GM18868 (cell line): ENCODE results near the gene ATP8B1.
"Not testable (repeated sequence)": the region's sequence is repeated elsewhere in the genome, so short reads cannot be mapped to it uniquely, and the experiment has no call there.

ENCODE experiments used
- ATAC-seq: cut with Tn5 transposase; IDR thresholded peaks from one replicate; pipeline ENCODE4 v1.9.1; 2021; ENCODE audit warnings: mild to moderate bottlenecking, moderate library complexity; ENCODE audit not compliant: unreplicated experiment

ATP8B1 gene

GRCh38 chr18:57803103-57803969 lies at the start of gene ATP8B1:
ATP8B1 (minus strand) TSS chr18:57803315; CDS start chr18:57731807, 71,508 bp downstream.
- ATAC-seq = no peak

- no peak for ATAC-seq
Measured at GRCh38 chr18:57850063-57850462, 46.9 kb upstream of the ATP8B1 start.

GRCh38 chr18:57848374-57848773 lies 45.3 kb upstream of the ATP8B1 start:
- not testable (repeated sequence) for ATAC-seq

GRCh38 chr18:57847431-57847830 lies 44.3 kb upstream of the ATP8B1 start:
- not testable (repeated sequence) for ATAC-seq

GRCh38 chr18:57846258-57846657 lies 43.1 kb upstream of the ATP8B1 start:
- ATAC-seq = no peak

GRCh38 chr18:57845605-57846074 lies 42.5 kb upstream of the ATP8B1 start:
- no peak for ATAC-seq

GRCh38 chr18:57844319-57844718 lies 41.2 kb upstream of the ATP8B1 start:
- no peak for ATAC-seq

GRCh38 chr18:57843386-57843785 lies 40.3 kb upstream of the ATP8B1 start:
- ATAC-seq = no peak

- ATAC-seq = peak; percentile 36
Measured at GRCh38 chr18:57841568-57841967, 38.5 kb upstream of the ATP8B1 start.

GRCh38 chr18:57839942-57840381 lies 36.8 kb upstream of the ATP8B1 start:
- ATAC-seq = no peak

- peak; percentile 88 for ATAC-seq
Measured at GRCh38 chr18:57837917-57838548, 34.9 kb upstream of the ATP8B1 start.

- ATAC-seq = no peak
Measured at GRCh38 chr18:57836557-57836956, 33.4 kb upstream of the ATP8B1 start.

GRCh38 chr18:57835904-57836303 lies 32.8 kb upstream of the ATP8B1 start:
- ATAC-seq = no peak

GRCh38 chr18:57834616-57835015 lies 31.5 kb upstream of the ATP8B1 start:
- no peak for ATAC-seq

- ATAC-seq = peak; percentile 39
Measured at GRCh38 chr18:57833441-57834101, 30.5 kb upstream of the ATP8B1 start.

GRCh38 chr18:57832730-57833129 lies 29.6 kb upstream of the ATP8B1 start:
- no peak for ATAC-seq

- ATAC-seq = no peak
Measured at GRCh38 chr18:57831597-57832377, 28.7 kb upstream of the ATP8B1 start.

- ATAC-seq = no peak
Measured at GRCh38 chr18:57827646-57828045, 24.5 kb upstream of the ATP8B1 start.

- ATAC-seq = no peak
Measured at GRCh38 chr18:57826252-57826651, 23.1 kb upstream of the ATP8B1 start.

- not testable (repeated sequence) for ATAC-seq
Measured at GRCh38 chr18:57820583-57820982, 17.5 kb upstream of the ATP8B1 start.
